HG03558 (cell line): ENCODE measurements around the gene ABHD6.

Source experiments
- ATAC-seq: cut with Tn5 transposase; IDR thresholded peaks from one replicate; pipeline ENCODE4 v1.9.1; 2021; ENCODE audit warnings: moderate number of reproducible peaks; ENCODE audit not compliant: unreplicated experiment; ENCODE audit errors: extremely low read depth

ABHD6 gene

GRCh38 chr3:58307639-58308215 lies 70.1 kb downstream of the ABHD6 start:
- ATAC-seq: no peak

DNA sequence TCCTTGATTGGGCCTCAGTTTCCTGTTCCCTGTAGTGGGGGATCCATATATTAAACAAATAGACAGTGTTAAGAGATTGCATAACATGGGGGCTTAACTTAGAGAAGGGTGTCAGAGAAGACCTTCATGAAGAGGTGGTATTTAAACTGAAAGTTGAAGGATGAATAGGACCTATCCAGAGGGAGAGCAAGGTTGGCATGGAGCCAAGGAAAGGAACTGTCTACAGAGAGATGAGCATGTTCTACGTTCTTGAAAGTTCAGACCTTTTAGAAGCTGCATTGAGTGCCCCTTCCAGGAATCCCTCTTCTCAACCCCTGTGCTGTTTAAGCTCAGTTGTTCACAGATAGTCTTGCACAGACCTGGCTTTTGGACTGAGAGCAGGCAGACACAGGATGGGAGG lies 71.1 kb downstream of the ABHD6 start:
- ATAC-seq: no peak

DNA sequence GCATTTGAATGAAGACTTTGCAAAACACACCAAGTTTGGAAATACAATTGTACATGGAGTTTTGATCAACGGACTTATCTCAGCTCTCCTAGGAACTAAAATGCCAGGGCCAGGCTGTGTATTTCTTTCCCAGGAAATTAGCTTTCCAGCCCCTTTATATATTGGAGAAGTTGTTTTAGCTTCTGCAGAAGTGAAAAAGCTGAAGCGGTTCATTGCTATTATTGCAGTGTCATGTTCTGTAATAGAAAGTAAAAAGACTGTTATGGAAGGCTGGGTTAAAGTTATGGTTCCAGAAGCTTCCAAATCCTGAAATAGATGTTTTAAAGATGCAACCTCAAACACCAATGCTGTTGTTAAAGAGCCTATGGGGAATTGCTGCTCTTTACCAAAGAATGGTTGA lies 80.2 kb downstream of the ABHD6 start:
- no peak for ATAC-seq

GRCh38 chr3:58321791-58322190 lies 84.2 kb downstream of the ABHD6 start:
- ATAC-seq: no peak

- no peak for ATAC-seq
Observed at GRCh38 chr3:58322793-58323192, 85.2 kb downstream of the ABHD6 start.

DNA sequence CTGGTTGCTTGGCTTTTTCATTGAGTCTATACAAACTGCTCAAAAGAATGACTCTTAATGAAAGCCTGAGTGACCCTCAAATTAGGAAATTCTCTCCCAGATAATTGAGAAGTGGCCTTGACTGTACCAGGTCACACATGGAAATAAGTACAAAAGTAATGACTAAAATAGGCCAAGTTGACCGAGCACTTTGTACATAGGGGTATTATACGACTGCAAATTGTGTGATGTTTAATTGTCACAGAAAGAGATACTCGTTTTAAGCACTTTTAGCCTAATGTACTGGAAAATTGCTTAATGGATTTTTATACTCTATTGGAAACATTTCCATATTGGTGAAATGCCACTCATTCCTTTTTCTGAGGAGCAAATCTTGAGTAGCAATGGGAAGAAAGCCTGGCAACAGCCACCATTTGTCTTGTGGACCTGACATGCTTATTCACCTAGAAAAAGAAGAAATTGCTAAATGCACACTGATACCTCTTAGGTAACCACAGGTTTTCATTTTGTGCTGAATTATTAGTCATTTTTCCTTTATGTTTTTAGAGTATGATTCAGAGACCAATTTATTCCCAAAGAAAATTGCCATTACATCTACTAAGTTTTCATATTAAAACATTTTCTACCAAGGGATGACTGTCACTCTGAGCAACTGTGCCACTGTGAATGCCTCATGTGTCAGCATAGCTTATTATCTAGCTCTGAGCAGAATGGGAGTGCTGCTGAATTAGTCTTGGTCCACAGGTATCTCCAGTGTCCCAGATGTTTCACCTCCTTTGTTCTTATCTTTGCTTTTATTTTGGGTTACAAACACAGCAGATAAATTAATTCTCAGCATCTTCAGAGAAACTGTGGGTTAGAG lies 86.2 kb downstream of the ABHD6 start:
- ATAC-seq: no peak

GRCh38 chr3:58324391-58325390 lies 87.1 kb downstream of the ABHD6 start:
- no peak for ATAC-seq

DNA sequence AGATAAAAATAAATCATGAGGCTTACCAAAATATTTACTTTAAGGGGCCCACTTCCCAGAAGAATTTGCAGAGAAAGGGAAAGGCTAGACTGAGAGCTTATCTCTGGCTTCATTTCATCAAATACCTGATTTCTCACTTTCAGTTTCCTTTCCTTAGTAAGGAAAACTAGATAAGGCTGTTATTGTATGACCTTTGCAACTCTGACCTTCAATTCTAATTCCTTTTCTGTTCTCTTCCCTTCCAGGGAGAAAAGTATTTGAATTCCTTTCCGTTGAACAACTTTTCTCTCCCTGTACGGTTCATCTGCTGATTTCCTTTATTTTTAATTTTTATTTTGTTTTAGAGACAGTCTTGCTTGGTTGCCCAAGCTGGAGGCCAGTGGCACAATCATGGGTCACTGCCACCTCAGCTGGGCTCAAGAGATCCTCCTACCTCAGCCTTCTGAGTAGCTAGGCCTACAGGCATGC lies 88.0 kb downstream of the ABHD6 start:
- ATAC-seq: no peak

- no peak for ATAC-seq
Observed at GRCh38 chr3:58326267-58326900, 88.8 kb downstream of the ABHD6 start.

GRCh38 chr3:58329150-58329921 lies 91.7 kb downstream of the ABHD6 start:
- no peak for ATAC-seq

- no peak for ATAC-seq
Observed at GRCh38 chr3:58329922-58330413, 92.4 kb downstream of the ABHD6 start.

GRCh38 chr3:58331593-58332152 lies 94.1 kb downstream of the ABHD6 start:
- ATAC-seq: no peak

DNA sequence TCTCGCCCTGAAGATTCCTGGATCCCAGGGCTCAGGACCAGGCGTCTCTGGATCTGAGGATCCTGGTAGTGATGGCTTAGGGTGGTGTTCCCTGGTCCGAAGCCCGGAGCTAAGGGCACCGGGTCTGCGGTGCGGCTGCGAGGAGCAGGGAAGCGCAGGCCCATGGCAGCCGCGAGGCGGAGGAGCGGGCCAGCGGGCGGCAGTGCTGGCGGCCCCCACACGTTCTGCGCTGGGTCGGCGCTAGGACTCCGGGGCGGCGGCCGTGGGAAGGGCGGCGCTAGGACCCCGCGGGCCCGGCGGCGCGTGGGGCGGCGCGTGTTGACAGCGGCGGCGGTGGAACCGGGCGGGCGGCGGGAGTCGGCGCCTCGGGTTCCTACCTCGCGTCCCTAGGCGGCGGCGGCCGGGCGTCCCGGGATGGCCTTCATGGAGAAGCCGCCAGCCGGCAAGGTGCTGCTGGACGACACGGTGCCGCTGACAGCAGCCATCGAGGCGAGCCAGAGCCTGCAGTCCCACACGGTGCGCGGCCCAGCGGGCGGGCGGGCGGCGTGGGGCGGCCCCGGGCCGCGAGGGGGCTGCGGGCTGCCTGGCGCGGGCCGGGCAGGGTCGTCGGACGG lies 95.1 kb downstream of the ABHD6 start, which contains the start of gene PXK:
Gene PXK (plus strand): TSS at position 318 of the 614 bp plus-strand sequence. CDS start 97 bp downstream, at position 415.
- peak; percentile 42 for ATAC-seq

GRCh38 chr3:58333206-58334012 lies 95.8 kb downstream of the ABHD6 start:
- ATAC-seq: peak; percentile 33

GRCh38 chr3:58334013-58334321 lies 96.4 kb downstream of the ABHD6 start:
- no peak for ATAC-seq

GRCh38 chr3:58334506-58334884 lies 96.9 kb downstream of the ABHD6 start:
- no peak for ATAC-seq

GRCh38 chr3:58335652-58335947 lies 98.0 kb downstream of the ABHD6 start:
- ATAC-seq: no peak
